Left hindlimb (tissue), 1 donor: ENCODE measurements around the gene OR9G1.
"Not testable (repeated sequence)": the region's sequence is repeated elsewhere in the genome, so short reads cannot be mapped to it uniquely, and the experiment has no call there.

Experiments
- DNase-seq: peaks from one replicate; pipeline ENCODE4 v3.0.0-alpha.2; 2018

Gene OR9G1, protein sequence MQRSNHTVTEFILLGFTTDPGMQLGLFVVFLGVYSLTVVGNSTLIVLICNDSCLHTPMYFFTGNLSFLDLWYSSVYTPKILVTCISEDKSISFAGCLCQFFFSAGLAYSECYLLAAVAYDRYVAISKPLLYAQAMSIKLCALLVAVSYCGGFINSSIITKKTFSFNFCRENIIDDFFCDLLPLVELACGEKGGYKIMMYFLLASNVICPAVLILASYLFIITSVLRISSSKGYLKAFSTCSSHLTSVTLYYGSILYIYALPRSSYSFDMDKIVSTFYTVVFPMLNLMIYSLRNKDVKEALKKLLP

DNA sequence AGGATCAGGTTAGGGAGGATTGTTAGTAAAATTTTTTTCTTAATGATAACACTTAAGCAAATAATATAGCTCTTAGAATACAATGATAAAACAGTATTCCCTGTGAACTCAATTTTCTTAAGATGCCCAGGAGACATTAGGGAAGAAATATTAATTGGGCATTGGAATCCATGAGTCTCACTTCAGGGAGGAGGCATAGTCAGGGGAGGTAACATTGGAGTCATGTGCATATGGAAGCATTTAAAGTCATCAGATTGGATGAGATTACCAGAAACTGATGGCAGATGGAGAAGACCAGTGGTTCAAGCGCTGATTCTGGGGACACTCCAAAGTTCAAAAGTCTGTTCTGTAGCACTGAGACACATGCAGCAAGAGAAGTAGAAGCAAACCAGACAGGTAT is at the start of gene OR9G1:
TSS of gene OR9G1 (plus strand) at position 301 of the 400 bp plus-strand sequence. CDS start 1,293 bp downstream, outside the sequence.
- no peak for DNase-seq

DNA sequence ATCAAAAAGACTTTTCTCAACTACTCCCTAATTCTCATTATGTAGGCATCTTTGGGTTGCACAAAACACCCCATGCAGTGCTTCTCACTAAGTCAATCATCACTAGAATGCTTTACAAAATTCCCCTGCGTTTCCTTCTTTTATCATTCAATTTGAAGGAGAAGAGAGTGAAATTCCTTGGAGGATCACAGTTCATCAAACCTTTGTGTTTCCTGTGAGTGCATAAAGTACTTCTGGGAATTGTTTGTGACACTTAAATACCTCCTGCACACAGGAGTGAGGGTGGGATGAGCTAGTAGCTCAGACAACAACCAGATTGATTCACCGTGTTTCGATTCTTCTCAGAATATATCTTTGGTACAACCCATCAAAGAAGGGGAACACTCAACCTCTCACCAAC is 39.1 kb upstream of the OR9G1 start:
- no peak for DNase-seq

GRCh38 chr11:56663386-56663785 is 35.5 kb upstream of the OR9G1 start, which contains the start of gene OR5AR1:
OR5AR1 (plus strand) TSS chr11:56663686; CDS start chr11:56663686, 0 bp downstream.
- DNase-seq, result no peak

DNA sequence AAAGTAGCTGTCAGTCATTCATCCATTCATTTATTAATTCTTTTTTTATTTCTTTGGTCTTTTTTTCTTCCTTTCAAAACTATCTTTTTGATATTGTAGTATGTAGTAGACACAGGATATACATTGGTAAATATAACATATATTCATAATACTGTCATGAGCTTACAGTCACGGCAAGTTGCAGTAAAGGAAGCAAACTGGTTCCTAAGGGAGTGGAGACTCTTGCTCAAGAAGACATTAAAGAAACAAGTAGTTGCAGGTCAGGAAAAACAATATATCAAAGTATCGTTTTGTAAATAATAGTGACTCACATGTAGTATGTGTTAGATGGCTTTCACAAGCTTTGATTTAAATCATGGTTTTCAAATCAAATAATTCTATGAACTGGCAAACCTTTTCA is 27.9 kb upstream of the OR9G1 start:
- no peak for DNase-seq

GRCh38 chr11:56688554-56689100 is 10.3 kb upstream of the OR9G1 start:
- DNase-seq, result no peak

DNA sequence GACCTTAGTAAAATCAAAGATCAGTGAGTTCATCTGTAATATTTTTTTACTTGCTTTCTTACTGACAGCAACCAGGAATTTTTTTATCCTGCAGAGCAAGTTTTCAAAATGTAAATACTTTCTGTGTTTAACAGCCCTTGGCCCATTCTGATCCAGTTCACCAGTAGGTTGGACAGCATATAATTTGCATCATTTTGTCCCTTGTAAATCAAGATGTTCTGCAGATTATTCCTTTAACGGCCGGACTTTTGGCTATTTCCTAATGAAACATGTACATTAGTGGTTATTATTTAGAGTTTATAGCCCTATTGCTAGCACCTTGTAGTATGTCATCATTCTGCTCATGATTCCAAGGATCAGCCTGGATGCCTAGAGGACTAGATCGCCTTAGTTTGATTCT is 7.7 kb upstream of the OR9G1 start:
- DNase-seq, result not testable (repeated sequence)

DNA sequence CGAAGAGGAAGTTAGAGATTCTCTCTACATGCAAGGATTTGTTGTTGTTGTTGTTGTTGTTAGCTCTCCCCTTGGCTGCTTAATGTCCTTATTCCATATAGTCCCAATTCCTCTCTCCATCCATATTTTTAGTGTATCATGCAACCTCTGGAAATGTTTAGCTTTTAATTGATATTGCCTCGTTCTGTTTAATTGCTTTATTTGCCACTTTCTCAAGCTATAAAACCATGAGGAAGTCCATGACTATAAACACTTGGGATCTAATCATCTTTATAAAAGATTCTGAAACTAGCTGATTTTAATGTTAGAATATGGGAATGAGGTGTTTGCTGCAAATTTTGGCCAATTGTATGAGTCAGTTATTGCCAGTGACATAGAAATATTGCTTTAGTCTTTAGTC is 5.5 kb upstream of the OR9G1 start:
- DNase-seq, result no peak

DNA sequence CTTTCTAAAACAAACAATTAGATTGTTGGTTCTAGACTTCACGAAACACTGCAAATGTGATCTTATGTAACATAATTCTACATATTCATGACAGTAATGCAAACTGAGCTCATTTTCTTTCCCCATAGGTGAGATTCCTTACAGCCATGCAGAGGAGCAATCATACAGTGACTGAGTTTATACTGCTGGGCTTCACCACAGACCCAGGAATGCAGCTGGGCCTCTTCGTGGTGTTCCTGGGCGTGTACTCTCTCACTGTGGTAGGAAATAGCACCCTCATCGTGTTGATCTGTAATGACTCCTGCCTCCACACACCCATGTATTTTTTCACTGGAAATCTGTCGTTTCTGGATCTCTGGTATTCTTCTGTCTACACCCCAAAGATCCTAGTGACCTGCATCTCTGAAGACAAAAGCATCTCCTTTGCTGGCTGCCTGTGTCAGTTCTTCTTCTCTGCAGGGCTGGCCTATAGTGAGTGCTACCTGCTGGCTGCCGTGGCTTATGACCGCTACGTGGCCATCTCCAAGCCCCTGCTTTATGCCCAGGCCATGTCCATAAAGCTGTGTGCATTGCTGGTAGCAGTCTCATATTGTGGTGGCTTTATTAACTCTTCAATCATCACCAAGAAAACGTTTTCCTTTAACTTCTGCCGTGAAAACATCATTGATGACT is 1.5 kb downstream of the OR9G1 start:
- DNase-seq, result no peak

- no peak for DNase-seq
Observed at GRCh38 chr11:56700914-56701485, 2.1 kb downstream of the OR9G1 start.

DNA sequence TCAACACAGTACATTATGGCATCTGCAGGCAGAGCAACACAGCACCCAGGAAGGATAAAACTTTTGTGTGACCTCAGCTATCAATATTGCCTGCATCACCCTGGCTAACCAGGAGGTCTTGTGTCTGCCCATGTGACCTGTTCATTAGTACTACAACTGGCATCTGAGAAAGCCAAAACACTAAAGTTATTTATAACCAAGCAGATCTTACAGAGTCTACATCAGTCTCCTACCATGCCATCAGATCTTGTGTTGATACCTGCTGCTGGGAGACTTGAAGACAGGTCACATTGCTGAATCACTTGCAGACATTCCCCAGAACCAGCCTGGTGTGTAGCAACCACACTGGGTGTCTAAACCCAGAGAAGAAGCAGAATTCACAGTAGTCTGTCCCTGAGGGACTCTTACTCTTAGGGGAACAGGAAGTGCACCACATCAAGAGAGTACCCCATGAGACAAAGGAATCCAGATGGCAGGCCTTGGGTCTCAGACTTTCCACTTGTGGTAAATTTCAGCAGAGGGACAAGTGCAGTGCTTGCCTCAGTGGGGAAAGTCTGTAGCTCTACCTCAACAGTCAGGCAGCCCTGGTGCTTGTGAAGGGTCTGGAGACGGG is 7.0 kb downstream of the OR9G1 start:
- DNase-seq, result no peak

GRCh38 chr11:56706486-56706885 is 7.6 kb downstream of the OR9G1 start:
- no peak for DNase-seq

DNA sequence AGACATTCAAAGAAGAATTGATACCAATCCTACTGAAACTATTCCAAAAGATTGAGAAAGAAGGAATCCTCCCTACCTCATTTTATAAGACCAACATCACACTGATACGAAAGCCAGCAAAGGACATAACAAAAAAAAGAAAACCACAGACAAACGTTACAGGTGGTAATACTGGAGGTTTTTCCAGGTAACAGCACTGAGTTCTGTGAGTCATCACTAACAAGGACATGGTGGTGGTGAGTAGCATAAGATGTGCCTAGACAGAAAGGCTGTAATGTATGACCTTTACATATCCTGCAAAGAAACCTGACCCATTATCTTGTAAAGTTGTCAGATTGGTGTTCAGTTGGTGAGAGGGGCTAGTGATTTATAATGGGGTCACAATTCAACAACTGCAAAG is 15.3 kb downstream of the OR9G1 start:
- no peak for DNase-seq

DNA sequence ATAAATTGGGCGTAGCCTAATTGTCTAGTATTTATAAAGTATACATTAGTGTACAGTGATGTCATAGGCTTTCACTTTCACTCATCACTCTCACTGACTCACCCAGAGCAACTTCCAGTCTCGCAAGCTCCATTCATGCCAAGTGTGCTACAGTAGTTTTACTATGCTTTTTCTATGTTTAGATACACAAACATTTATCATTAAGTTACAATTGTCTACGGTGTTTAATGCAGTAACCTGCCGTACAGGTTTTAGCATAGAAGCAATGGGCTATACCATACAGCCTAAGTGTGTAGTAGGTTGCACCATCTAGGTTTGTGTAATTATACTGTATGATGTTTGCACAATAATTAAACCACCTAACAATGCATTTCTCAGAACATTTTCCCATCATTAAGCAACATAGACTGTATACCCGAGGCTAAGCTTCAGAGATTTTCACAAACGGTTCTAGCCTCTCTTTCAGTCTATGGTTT is 17.5 kb downstream of the OR9G1 start:
- no peak for DNase-seq

DNA sequence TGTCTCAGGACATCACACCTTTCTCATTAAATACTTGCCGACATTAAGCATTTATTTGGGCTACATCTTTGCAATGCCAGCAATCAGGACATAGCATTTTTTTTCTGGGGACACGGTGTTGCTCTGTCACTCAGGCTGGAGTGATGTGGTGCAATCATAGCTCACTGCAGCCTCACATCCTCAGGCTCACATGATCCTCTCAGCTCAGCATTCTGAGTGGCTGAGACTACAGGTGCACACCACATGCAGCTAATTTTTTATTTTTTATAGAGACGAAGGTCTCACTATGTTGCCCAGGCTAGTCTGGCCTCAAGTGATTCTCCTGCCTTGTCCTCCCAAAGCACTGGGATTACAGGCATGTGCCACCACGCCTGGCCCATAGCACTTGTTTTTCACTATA is 21.6 kb downstream of the OR9G1 start:
- DNase-seq, result no peak

GRCh38 chr11:56740107-56740506 is 41.2 kb downstream of the OR9G1 start:
- no peak for DNase-seq

DNA sequence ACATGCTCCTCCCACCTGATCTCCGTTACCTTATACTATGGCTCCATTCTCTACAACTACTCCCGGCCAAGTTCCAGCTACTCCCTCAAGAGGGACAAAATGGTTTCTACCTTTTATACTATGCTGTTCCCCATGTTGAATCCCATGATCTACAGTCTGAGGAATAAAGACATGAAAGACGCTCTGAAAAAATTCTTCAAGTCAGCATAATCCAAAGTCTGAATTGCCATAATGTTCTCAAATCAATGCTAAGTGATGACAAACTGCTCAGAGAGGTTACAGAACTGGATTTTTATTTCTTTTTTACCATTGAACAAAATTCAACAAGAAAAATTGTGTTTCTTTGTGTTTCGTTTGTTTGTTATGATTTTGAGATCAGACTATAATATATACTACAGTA is 42.0 kb downstream of the OR9G1 start:
- DNase-seq, result no peak

DNA sequence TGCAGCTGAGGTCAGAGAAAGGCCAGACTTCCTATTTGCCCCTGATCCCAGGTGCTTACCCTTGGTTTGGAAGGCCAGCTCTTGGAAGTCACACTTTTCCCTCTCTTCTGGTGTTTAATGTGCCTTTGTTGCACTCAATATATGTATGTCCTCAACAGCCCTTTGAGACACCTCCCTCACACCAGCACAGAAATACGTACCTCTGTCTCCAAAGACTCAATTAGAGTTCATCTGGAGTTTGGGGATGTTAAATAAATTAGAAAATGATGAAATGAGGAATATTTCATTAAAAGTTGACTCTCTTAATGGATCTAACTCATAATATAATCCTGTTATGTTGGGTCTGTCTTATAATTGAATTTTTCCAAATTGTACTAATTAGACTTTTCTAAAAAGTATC is 49.7 kb downstream of the OR9G1 start, which contains the start of gene OR9G4:
TSS of gene OR9G4 (minus strand) at position 101 of the 400 bp plus-strand sequence. CDS start 4,931 bp downstream, outside the sequence.
- no peak for DNase-seq

DNA sequence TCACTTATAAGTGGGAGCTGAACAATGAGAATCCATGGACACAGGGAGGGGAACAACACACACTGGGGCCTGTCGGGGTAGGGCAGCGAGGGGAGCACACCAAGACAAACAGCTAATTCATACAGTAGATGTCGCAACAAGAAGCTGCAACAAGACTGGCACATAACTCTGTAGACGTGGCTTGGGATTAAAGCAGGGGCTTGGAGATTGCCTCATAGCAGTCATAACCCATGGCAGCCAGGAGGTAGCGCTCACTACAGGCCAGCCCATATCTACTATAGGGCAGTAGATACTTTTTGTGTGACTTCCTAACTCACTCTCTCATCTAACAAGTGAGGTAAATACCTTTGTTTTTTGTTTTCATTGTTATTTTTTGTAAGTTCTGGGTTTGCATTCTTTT is 51.3 kb downstream of the OR9G1 start:
- DNase-seq, result no peak

GRCh38 chr11:56751480-56751879 is 52.6 kb downstream of the OR9G1 start:
- no peak for DNase-seq
